ENCODE data around the gene TMEM212.

GRCh38 chr3:171890398-171890797, 47.2 kb downstream of the TMEM212 start:
- no peak for TF ChIP-seq CTCF (conservative IDR thresholded peaks at IDR 0.05; ENCODE audit: low read length)
- TF ChIP-seq EZH2phosphoT487 (IDR thresholded peaks at IDR 0.05; ENCODE audit: borderline replicate concordance) = no peak
